Measurements from ENCODE around the gene CBX2. TPM values are rescaled to one million over a fixed set of nuclear protein-coding genes. Genes with fewer than 3 reads are reported as not detected.

The CBX2 gene
- total RNA-seq, 1 donor = 0.86 TPM

DNA sequence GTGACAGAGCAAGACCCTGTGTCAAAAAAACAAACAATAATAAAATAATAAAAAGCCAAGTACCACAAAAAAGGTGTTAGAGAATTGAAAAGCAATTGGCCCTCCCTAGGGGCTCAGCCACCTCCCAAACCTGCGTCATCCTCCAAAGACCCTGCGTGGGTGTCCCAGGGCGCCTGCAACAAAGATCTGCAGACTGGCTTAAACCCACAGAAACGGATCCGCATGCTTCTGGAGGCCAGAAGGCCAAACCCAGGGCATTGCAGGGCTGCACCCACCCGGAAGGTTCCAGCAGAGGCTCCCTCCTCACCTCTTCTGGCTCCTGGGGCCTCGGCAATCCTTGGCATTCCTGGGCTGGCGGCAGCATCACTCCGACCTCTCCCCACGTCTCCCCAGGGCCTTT is 45.7 kb upstream of the CBX2 start:
- no peak overlapping the region for H3K4me3 ChIP-seq (ENCODE audit: low read depth, low read length)
- DNase-seq (ENCODE audit: low read depth) = no peak
- TF ChIP-seq, protein P1, sequence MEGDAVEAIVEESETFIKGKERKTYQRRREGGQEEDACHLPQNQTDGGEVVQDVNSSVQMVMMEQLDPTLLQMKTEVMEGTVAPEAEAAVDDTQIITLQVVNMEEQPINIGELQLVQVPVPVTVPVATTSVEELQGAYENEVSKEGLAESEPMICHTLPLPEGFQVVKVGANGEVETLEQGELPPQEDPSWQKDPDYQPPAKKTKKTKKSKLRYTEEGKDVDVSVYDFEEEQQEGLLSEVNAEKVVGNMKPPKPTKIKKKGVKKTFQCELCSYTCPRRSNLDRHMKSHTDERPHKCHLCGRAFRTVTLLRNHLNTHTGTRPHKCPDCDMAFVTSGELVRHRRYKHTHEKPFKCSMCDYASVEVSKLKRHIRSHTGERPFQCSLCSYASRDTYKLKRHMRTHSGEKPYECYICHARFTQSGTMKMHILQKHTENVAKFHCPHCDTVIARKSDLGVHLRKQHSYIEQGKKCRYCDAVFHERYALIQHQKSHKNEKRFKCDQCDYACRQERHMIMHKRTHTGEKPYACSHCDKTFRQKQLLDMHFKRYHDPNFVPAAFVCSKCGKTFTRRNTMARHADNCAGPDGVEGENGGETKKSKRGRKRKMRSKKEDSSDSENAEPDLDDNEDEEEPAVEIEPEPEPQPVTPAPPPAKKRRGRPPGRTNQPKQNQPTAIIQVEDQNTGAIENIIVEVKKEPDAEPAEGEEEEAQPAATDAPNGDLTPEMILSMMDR (IDR thresholded peaks at IDR 0.05; ENCODE audit: insufficient read depth, low read depth, low read length) = no peak

DNA sequence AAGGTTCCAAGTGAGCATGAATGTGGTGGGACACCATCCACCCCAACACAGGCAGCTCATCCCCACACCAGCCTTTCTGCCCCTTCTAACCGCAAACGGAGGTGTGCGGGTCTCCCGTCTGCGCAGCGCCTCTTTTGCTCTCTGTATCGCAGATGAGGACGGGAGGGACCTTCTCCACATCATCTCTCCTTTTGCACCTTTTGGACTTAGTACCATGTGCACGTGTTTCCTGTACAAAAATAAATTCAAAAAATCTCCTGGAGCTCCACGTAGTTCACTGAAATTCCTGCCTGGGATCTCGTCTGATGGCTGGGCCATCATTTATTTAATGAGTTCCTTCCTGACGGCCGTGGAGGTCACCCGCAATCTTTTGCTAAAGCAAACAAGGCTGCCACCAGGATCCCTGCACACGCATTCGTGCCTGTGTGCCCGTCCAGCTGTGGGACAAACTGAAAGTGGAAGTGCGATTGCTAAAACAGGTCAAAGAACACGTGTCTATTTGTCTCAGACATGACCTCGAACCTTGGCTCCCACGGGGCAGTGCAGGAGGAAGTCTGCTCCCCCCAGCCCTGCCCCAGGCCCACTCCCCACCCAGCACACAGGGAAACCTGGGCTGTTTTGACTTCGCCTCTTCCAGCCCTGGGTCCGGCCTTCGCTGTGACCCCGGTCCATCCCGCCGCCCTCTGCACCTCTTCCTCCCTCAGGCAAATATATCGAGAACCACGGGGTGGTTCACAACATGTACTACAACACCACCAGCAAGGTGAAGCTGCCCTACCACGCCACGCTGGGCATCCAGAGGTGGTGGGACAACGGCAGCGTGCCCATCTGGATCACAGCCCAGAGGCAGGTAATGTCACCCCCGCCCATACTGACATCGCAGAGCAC is 44.9 kb upstream of the CBX2 start:
- TF ChIP-seq, protein P1 (IDR thresholded peaks at IDR 0.05; ENCODE audit: insufficient read depth, low read depth, low read length) = no peak
- H3K4me3 ChIP-seq (ENCODE audit: low read depth, low read length) = no peak overlapping the region
- DNase-seq (ENCODE audit: low read depth) = peak; percentile 51

DNA sequence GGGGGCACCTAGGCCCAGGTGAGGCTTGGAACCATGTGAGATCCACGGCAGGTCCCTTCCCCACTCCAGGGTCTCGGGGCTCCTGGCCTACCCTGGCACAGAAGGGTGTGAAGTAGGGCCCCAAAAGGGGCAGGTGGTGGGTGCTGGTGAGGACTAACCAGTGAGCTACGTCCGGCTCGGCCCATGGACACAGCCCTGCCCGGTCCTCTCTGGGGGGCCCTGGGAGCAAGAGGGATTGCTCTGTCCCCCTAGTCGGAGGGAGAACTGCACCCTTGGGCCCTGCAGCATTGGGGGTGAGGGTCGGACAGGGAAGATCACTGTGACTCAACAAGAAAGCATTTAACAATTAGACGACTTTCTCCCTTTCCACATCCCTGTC is 44.3 kb upstream of the CBX2 start:
- TF ChIP-seq, protein P1 (IDR thresholded peaks at IDR 0.05; ENCODE audit: insufficient read depth, low read depth, low read length) = no peak
- no peak for DNase-seq (ENCODE audit: low read depth)
- no peak overlapping the region for H3K4me3 ChIP-seq (ENCODE audit: low read depth, low read length)

DNA sequence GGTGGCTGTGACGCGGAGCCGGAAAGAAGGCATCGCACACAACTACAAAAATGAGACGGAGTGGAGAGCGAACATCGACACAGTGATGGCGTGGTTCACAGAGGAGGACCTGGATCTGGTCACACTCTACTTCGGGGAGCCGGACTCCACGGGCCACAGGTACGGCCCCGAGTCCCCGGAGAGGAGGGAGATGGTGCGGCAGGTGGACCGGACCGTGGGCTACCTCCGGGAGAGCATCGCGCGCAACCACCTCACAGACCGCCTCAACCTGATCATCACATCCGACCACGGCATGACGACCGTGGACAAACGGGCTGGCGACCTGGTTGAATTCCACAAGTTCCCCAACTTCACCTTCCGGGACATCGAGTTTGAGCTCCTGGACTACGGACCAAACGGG is 42.9 kb upstream of the CBX2 start:
- TF ChIP-seq, protein P1 (IDR thresholded peaks at IDR 0.05; ENCODE audit: insufficient read depth, low read depth, low read length) = no peak
- H3K4me3 ChIP-seq (ENCODE audit: low read depth, low read length) = no peak overlapping the region
- no peak for DNase-seq (ENCODE audit: low read depth)

DNA sequence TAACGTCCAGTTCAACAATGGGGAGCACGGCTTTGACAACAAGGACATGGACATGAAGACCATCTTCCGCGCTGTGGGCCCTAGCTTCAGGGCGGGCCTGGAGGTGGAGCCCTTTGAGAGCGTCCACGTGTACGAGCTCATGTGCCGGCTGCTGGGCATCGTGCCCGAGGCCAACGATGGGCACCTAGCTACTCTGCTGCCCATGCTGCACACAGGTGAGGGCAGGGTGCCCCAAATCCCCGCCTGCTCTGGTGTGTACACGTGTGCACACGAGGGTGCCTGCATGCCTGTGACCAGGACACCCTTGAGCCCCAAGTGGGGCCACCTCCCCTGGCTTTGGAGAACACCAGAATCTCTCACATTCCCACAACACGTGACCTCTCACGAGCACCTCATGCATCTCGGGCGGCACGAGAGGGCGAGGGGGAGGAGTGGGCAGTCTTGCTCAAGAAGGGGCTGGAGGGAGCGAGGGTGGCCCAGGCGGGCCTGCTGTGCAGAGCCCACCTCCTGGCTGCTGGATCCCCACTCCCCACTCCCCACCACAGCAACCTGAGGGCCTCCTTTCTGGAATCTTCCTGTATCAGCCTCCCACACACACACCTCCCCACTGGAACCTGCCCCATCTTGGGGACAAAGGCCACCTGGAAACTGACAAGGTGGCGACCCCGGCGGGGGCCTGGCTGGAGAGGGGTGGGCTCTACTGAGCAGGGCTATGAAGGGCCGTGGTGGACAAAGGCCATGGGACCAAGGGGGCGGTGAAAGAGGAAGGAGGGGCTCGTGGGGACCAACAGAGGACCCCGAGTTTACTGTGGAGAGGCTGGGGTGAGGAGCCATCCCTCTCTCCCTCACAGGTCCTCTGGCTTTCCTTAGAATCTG is 40.7 kb upstream of the CBX2 start:
- no peak for DNase-seq (ENCODE audit: low read depth)
- H3K4me3 ChIP-seq (ENCODE audit: low read depth, low read length) = no peak overlapping the region
- TF ChIP-seq, protein P1 (IDR thresholded peaks at IDR 0.05; ENCODE audit: insufficient read depth, low read depth, low read length) = no peak

DNA sequence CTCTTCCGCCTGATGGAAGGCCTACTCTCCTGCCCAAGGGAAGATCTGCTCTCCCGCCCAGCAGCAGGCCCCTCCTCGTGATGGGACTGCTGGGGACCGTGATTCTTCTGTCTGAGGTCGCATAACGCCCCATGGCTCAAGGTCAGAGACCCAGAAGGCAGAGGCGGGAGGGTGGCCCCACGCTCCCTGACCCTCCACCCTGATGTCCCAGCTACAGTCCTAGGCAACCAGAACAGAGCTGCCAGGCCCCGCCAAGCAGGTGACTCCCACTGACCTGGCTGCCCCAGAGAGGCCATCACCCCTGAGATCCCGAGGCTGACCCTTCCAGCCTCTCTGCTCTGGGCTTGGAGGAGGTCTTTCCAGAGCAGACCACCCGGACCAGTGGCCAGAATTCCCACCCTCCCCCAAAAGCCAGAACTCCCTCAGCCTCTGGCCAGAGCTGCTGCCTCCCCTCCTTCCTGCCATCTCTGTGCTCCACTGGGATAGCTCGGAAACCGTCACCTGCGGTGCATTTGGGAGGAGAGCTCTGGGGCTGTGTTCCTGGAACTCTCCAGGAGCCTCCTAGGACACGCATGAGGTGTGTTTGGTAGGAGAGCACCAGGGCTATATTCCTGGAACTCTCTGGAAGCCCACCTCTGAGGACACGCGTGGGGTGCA is 39.9 kb upstream of the CBX2 start:
- H3K4me3 ChIP-seq (ENCODE audit: low read depth, low read length) = no peak overlapping the region
- TF ChIP-seq, protein P1 (IDR thresholded peaks at IDR 0.05; ENCODE audit: insufficient read depth, low read depth, low read length) = no peak
- no peak for DNase-seq (ENCODE audit: low read depth)
